ENCODE data around the gene DOCK3. TPM values are rescaled to one million over a fixed set of nuclear protein-coding genes. Genes with fewer than 3 reads are reported as not detected.

Gene DOCK3
- total and polyA plus RNA-seq, 2 donors (not counting 3 experiments of a cell fraction or from before 2014, with no cell fraction given) = 0.08 to 0.13 TPM

DNA sequence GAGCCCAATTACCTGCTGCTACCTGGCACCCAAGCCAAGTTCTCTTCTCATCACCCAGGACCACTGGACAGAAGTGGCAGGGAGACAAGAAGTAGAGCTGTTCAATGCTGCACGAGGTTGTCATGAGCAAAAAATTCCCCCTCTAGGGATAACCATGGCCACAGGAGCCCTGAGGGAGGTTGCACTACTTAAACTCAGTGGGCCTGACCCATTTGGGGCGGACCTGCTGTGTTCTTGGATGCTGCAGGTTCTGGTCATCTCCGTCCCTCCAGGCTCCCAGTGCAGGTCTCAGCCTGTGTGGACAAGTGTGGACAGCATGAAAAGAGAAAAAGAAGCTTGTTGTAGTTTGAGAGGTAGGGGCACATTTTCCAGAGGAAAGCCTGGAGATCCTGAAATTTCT lies 684.3 kb downstream of the DOCK3 start:
- ChIA-PET CTCF (interaction anchor here (1.2 to 1.7 kb wide), 4 partner anchors 10 to 259 kb away, joined by 4 to 8 read pairs (median 4); no protein-coding TSS in a partner anchor), POLR2A (no interaction called here)
- DNase-seq (ENCODE audit: low read depth, low spot score) (no peak), FAIRE-seq (no peak)
- H3K36me3 ChIP-seq (ENCODE audit: control insufficient read depth in 2 of 2, extremely low read depth in 1 of 2, insufficient read depth in 2 of 2, low read length in 2 of 2) = no peaks in the 10 kb centered on the region
- no peak overlapping the region for H2AFZ ChIP-seq (ENCODE audit: low read depth, low read length)
- H3K9me3 ChIP-seq (replicated peaks; ENCODE audit: control insufficient read depth, insufficient read depth, low read length) = no peaks in the 10 kb centered on the region
- no peak overlapping the region for H3K9ac ChIP-seq (replicated peaks; ENCODE audit: extremely low read depth, insufficient read depth, low read length)
- no peaks in the 10 kb centered on the region for H3K9me1 ChIP-seq (replicated peaks; ENCODE audit: control insufficient read depth, extremely low read depth, insufficient read depth, low read length)
- TF ChIP-seq POLR2A (IDR thresholded peaks at IDR 0.05; ENCODE audit: low read depth, low read length) (no peak), JUN (IDR thresholded peaks at IDR 0.05; ENCODE audit: borderline replicate concordance, insufficient read depth, insufficient read length, low read depth) (no peak), POLR2AphosphoS5 (IDR thresholded peaks at IDR 0.05; ENCODE audit: insufficient read depth, low read depth, low read length) (no peak)
- TF ChIP-seq, protein P1, sequence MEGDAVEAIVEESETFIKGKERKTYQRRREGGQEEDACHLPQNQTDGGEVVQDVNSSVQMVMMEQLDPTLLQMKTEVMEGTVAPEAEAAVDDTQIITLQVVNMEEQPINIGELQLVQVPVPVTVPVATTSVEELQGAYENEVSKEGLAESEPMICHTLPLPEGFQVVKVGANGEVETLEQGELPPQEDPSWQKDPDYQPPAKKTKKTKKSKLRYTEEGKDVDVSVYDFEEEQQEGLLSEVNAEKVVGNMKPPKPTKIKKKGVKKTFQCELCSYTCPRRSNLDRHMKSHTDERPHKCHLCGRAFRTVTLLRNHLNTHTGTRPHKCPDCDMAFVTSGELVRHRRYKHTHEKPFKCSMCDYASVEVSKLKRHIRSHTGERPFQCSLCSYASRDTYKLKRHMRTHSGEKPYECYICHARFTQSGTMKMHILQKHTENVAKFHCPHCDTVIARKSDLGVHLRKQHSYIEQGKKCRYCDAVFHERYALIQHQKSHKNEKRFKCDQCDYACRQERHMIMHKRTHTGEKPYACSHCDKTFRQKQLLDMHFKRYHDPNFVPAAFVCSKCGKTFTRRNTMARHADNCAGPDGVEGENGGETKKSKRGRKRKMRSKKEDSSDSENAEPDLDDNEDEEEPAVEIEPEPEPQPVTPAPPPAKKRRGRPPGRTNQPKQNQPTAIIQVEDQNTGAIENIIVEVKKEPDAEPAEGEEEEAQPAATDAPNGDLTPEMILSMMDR (IDR thresholded peaks at IDR 0.05; ENCODE audit: extremely low read depth in 1 of 2, insufficient read depth in 1 of 2, low read depth in 1 of 2, low read length in 2 of 2) = no peak
- dilution Hi-C loops (cut with MboI; ENCODE audit: extremely low pct_ligation_motif_present, low sequenced_read_pairs) (no loop called here), intact Hi-C loops (cut with micrococcal nuclease) (no loop called here)
- no peaks in the 10 kb centered on the region for H3K27me3 ChIP-seq (ENCODE audit: control insufficient read depth in 2 of 2, insufficient read depth in 2 of 2, low read length in 2 of 2)
- H4K20me1 ChIP-seq (replicated peaks; ENCODE audit: control insufficient read depth, extremely low read depth, insufficient read depth, low read length) = no peaks in the 10 kb centered on the region
- no peak overlapping the region for H3K4me2 ChIP-seq (ENCODE audit: insufficient read depth, low read length)
- no TSS peak for BruUV-seq (replicated peaks)
- H3K4me3 ChIP-seq (replicated peaks in 1 of 3; ENCODE audit: insufficient read depth in 1 of 3, low read depth in 1 of 3, low read length in 3 of 3) = no peak overlapping the region
- H3K79me2 ChIP-seq (ENCODE audit: control insufficient read depth, insufficient read depth, low read length) = no peaks in the 10 kb centered on the region
- H3K27ac ChIP-seq (ENCODE audit: insufficient read depth, low read depth, low read length) = no peak overlapping the region
- H3K4me1 ChIP-seq (ENCODE audit: control insufficient read depth, extremely low read depth, insufficient read depth, low read length) = no peaks in the 10 kb centered on the region

DNA sequence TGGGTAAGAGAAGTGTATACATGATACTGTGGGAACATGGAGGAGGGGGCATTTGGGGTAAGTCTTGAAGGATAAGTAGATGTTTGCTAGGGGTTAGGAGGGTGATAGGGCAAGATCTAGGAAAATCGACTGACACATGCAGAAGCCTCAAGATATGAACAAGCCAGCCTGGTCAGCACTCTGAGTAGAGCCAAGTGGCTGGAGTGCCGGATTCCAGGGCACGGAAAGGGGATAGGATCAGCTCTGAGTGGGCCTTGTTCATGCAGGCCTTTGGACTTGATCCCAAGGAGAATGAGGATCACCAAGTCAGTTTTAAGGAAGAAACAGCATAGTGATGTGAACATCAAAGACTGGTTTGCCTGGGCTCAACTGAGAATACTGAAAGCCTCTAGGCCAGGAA lies 686.1 kb downstream of the DOCK3 start:
- Histone ChIP-seq H3K9ac (replicated peaks; ENCODE audit: extremely low read depth, insufficient read depth, low read length) (no peak overlapping the region), H3K27ac (ENCODE audit: insufficient read depth, low read depth, low read length) (no peak overlapping the region), H3K27me3 (ENCODE audit: control insufficient read depth in 2 of 2, insufficient read depth in 2 of 2, low read length in 2 of 2) (no peaks in the 10 kb centered on the region), H3K9me1 (replicated peaks; ENCODE audit: control insufficient read depth, extremely low read depth, insufficient read depth, low read length) (no peaks in the 10 kb centered on the region), H3K4me2 (ENCODE audit: insufficient read depth, low read length) (no peak overlapping the region), H3K4me3 (replicated peaks in 1 of 3; ENCODE audit: insufficient read depth in 1 of 3, low read depth in 1 of 3, low read length in 3 of 3) (no peak overlapping the region), H2AFZ (ENCODE audit: low read depth, low read length) (no peak overlapping the region), H3K79me2 (ENCODE audit: control insufficient read depth, insufficient read depth, low read length) (no peaks in the 10 kb centered on the region), H3K4me1 (ENCODE audit: control insufficient read depth, extremely low read depth, insufficient read depth, low read length) (no peaks in the 10 kb centered on the region), H3K36me3 (ENCODE audit: control insufficient read depth in 2 of 2, extremely low read depth in 1 of 2, insufficient read depth in 2 of 2, low read length in 2 of 2) (no peaks in the 10 kb centered on the region), H3K9me3 (replicated peaks; ENCODE audit: control insufficient read depth, insufficient read depth, low read length) (no peaks in the 10 kb centered on the region), H4K20me1 (replicated peaks; ENCODE audit: control insufficient read depth, extremely low read depth, insufficient read depth, low read length) (no peaks in the 10 kb centered on the region)
- FAIRE-seq (no peak), DNase-seq (ENCODE audit: low read depth, low spot score) (no peak)
- dilution Hi-C loops (cut with MboI; ENCODE audit: extremely low pct_ligation_motif_present, low sequenced_read_pairs) = no loop called here
- BruUV-seq (replicated peaks) = no TSS peak
- ChIA-PET POLR2A (no interaction called here), CTCF (interaction anchor here (2.3 kb wide), 1 partner anchor 260 kb away, joined by 11 read pairs; no protein-coding TSS in a partner anchor)
- intact Hi-C loops (cut with micrococcal nuclease) = no loop called here
- no peak for TF ChIP-seq EZH2 (IDR thresholded peaks at IDR 0.05; ENCODE audit: borderline replicate concordance, low read depth, low read length, severe bottlenecking)
- no peak for TF ChIP-seq POLR2A (IDR thresholded peaks at IDR 0.05; ENCODE audit: low read depth, low read length)
- no peak for TF ChIP-seq POLR2AphosphoS5 (IDR thresholded peaks at IDR 0.05; ENCODE audit: insufficient read depth, low read depth, low read length)

Measured in endothelial cell of umbilical vein (primary cell).